Measurements from ENCODE around the gene SKIC8.
A peak's percentile ranks its signal among the peaks of the same experiment; 100 is the strongest.

SKIC8 gene

GRCh38 chr15:78291052-78291451, 8.4 kb downstream of the SKIC8 start:
- DNase-seq: no peak

- no peak for DNase-seq
Measured at GRCh38 chr15:78290222-78290621, 9.2 kb downstream of the SKIC8 start.

- no peak for DNase-seq
Measured at GRCh38 chr15:78284758-78285157, 14.7 kb downstream of the SKIC8 start.

- DNase-seq: no peak
Measured at GRCh38 chr15:78282324-78282723, 17.1 kb downstream of the SKIC8 start.

GRCh38 chr15:78280319-78281072, 18.9 kb downstream of the SKIC8 start:
- no peak for DNase-seq

- DNase-seq: no peak
Measured at GRCh38 chr15:78276064-78276943, 23.1 kb downstream of the SKIC8 start.

GRCh38 chr15:78274994-78275393, 24.4 kb downstream of the SKIC8 start:
- DNase-seq: no peak

- no peak for DNase-seq
Measured at GRCh38 chr15:78272776-78273175, 26.6 kb downstream of the SKIC8 start.

- no peak for DNase-seq
Measured at GRCh38 chr15:78272316-78272715, 27.1 kb downstream of the SKIC8 start.

- DNase-seq: no peak
Measured at GRCh38 chr15:78266806-78267205, 32.6 kb downstream of the SKIC8 start.

- no peak for DNase-seq
Measured at GRCh38 chr15:78266229-78266628, 33.2 kb downstream of the SKIC8 start.

- no peak for DNase-seq
Measured at GRCh38 chr15:78265752-78266224, 33.6 kb downstream of the SKIC8 start.

- no peak for DNase-seq
Measured at GRCh38 chr15:78265137-78265460, 34.3 kb downstream of the SKIC8 start.

- DNase-seq: peak; percentile 69
Measured at GRCh38 chr15:78264304-78265136, 34.9 kb downstream of the SKIC8 start, which contains the start of gene DNAJA4. DNAJA4 (plus strand) TSS chr15:78264562; CDS start chr15:78264764, 202 bp downstream.

- no peak for DNase-seq
Measured at GRCh38 chr15:78263907-78264303, 35.5 kb downstream of the SKIC8 start.

- no peak for DNase-seq
Measured at GRCh38 chr15:78263351-78263781, 36.0 kb downstream of the SKIC8 start.

- no peak for DNase-seq
Measured at GRCh38 chr15:78261062-78261461, 38.3 kb downstream of the SKIC8 start.

- no peak for DNase-seq
Measured at GRCh38 chr15:78260489-78260888, 38.9 kb downstream of the SKIC8 start.

- DNase-seq: no peak
Measured at GRCh38 chr15:78259232-78259631, 40.2 kb downstream of the SKIC8 start.

GRCh38 chr15:78257681-78258080, 41.7 kb downstream of the SKIC8 start:
- no peak for DNase-seq

- DNase-seq: no peak
Measured at GRCh38 chr15:78256044-78256437, 43.4 kb downstream of the SKIC8 start.

GRCh38 chr15:78255421-78256043, 43.9 kb downstream of the SKIC8 start:
- peak; percentile 81 for DNase-seq

GRCh38 chr15:78251136-78251535, 48.3 kb downstream of the SKIC8 start:
- no peak for DNase-seq
